ENCODE data around the gene CYFIP1.

CYFIP1 gene

DNA sequence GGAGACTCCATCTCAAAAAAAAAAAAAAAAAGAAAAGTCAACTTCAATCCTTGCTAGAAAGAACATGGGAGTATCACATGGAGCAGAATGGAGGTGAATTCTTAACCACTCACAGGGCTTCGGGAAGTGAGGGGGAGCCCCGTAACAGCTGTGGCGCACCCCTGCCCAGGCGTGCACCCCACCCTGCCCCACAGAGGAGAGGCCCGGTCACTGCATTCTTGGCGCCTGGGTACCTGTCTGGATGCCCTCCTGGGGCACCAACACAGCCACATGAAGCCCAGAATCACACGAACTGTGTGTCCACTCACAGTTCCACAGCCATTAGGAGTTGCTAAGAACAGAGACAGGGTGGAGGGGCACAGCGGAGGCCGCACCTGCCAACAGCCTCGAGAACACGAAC, 89.9 kb downstream of the CYFIP1 start:
- DNase-seq (ENCODE audit: low read depth in 2 of 2) = no peak

DNA sequence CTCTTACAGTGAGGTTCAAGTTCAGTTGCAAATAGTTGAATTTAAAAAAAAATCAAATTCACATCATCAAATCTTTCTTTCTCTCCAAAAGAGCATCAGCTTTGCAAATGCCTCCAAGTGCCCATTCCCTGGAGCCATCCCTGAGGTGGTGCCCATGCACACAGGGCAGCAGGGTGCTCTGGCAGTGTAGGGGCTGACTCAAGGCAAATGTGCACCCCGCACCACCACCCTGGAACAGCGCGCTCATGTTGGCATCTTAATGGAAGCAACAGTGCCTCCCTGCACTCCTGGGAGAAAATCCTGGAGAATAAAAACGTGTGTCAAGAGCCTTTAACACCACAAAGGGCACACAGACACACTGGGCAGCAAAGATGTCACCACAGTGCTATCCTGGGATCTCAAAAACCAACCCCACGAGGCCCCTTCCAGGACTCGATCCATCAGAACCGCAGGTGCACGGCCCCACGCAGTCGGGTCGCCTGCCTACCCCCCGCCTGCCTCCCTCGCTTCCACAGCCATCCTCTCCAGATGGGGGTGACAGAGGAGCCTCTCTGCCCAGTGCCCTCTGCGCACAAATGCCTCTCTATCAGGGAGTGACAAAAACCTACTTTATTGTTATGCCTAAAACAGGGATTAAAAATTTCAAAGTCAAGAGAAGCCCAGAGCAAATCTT, 90.9 kb downstream of the CYFIP1 start:
- DNase-seq (ENCODE audit: low read depth in 2 of 2) = no peak

DNA sequence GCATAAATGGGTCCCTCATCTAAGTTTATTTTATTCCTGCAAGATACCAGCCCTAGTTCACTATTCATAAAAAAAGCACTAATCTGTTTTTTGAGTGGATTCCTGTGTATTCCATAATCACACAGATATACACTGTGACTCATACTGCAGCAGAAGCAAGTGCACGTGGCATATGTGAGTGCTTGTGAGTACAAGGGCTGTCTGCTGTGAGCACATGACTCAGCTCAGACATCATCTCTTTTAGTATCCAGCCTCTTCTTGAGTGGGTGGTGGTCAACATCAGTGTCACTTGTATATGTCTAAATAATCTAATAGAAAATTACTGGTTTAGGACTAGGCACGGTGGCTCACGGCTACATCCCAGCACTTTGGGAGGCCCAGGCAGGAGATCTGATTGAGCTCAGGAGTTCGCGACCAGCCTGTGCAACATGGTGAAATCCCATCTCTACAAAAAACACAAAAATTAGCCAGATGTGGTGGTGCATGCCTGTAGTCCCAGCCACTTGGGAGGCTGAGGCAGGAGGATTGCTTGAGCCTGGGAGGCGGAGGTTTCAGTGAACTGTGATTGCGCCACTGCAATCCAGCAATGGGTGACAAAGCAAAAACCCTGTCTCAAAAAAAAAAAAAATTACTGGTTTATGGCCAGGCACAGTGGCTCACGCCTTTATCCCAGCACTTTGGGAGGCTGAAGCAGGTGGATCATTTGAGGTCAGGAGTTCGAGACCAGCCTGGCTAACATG, 91.9 kb downstream of the CYFIP1 start:
- DNase-seq (ENCODE audit: low read depth in 2 of 2) = no peak

DNA sequence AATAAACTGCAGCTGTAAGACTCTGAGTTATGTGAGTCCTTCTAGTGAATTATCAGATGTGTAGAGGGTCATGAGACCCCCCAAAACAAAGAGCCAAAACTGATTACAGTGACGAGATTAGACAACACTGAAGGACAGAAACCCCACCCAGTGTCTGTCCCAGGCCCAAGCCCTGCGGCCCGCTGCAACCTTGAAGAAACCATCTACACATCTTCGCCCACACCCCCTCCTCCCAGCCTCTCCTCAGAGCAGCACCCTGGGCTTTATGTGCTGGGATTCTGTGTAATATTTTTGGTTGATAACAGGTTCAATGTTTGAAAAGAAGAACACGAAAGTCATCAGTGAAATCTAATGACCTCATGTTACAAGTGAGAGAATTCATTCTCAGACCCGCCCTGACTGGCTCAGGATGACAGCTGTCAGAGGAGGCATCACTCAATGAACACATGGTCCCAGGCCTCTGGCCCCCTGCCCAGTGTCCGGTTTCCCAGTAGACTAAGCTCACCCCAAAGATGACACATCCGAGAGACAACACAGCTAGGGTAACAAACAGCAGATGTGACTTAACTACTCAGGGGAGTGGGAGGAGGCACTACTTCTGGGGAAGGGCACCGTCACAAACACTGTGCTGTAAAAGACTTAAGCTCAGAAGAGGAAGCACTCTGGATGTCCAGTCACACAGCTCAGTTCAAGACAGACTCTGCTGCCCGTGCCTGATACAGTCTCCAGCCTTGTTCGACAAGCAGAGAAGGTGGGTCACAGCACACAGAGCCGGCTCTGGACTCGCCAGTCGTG, 92.8 kb downstream of the CYFIP1 start:
- DNase-seq (ENCODE audit: low read depth in 2 of 2) = no peak

DNA sequence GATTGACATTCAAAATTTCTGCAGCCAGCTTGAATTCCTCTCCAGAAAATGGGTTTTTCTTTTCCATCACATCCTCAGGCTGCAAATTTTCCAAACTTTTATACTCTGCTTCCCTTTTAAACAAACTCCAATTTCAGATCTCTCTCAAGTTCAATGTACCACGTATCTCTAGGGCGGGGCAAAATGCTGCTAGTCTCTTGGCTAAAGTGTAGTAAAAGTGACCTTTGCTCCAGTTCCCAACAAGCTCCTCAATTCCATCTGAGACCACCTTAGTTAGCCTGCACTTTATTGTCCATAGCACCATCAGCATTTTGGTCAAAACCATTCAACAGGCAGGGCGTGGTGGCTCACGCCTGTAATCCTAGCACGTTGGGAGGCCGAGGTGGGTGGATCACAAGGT, 95.0 kb downstream of the CYFIP1 start:
- no peak for DNase-seq (ENCODE audit: low read depth in 2 of 2)

DNA sequence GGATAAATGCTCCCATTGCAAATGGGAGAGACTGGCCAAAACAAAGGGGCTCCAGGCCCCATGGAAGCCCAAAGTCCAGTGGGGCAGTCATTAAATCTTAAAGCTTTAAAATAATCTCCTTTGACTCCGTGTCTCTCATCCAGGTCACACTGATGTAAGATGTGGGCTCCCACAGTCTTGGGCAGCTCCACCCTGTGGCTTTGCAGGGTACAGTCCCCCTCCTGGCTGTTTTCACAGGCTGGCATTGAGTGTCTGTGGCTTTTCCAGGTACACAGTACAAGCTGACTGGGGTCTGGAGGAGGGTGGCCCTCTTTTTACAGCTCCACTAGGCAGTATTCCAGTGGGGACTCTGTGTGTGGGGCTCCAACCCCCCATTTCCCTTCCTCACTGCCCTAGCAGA, 95.8 kb downstream of the CYFIP1 start:
- no peak for DNase-seq (ENCODE audit: low read depth in 2 of 2)

DNA sequence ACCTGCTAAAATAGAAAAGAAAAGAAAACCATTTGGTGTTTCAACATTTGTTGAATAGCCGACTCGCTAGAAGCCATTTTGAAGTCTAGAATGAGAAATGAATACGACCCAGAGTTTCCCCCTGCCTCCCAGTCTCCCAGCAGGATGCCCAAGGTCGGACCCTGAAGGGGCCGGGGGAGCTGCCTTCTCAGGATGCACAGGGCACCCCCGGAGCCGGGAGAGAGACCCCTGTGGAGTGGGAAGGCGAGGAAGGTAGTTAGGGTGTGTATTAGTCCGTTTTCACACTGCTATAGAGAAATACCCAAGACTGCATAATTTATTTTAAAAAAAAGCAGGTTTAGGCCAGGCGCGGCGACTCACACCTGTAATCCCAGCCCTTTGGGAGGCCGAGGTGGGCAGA, 97.0 kb downstream of the CYFIP1 start:
- no peak for DNase-seq (ENCODE audit: low read depth in 2 of 2)

DNA sequence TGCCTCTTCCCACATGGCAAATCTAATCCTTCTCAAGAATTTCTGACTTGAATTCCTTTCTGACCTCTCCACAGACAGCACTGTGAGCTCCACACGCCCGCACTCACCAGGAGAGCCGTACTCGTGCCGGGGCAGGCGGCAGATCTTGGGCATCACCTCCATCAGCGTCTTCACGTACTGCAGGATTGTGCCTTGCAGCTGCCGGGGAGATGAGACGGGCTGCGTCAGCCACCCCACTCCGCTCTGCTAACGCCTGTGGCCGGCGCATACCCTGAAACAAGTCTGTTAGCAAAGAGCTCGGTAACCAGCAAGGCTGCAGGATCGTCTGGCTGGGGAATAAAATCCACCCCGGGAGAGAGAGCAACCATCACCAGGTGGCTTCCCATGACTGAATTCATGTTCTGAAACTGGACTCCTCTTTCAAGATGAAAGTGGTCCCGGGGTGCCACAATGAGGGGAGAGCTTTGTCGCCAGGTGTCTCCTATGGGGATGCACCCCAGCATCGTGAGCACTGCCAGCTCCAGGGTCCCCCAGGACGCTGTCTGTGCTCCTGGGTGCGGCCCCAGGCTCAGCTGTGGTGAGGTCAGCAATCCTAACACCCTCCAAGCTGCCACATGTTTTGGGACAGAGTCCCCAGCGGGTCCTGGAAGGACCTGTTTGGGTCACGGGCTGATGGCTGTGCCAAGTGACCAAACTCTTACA, 98.3 kb downstream of the CYFIP1 start:
- DNase-seq (ENCODE audit: low read depth in 2 of 2) = no peak

DNA sequence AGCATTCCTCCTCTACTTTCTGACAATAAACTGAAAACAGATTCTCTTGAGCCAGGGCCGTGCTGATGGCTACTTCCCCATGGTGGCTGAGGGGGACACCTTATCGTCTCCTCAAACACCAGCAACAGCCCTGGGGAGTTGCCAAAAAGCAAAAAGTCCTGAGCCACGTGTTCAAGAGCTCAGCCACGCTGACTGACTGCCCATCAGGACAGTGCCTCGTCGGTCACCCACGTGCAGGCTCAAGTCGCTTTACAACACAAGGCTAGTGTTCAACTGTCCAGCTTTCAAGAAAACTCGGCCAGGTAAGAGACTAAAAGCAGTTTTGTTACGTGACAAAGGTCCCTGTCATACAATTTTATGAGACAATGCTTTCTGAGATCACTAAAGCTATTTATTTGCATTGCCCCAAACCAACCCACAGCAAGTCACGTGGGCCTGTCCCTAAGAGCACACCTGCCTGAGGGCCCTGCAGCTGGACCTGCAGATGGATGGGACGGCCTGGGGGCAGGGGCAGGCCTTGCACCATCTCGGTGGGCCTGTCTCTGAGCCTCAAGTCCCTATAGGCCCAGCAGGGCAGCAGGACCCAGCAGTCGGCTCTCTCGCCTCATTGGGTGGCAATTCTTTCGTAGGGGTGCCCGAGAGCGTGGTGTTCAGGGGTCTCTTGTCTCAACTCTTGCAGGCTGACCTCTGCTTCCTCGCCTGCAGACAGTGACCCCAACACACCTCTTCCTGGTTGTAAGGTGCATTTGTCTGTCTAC, 99.0 kb downstream of the CYFIP1 start:
- no peak for DNase-seq (ENCODE audit: low read depth in 2 of 2)

DNA sequence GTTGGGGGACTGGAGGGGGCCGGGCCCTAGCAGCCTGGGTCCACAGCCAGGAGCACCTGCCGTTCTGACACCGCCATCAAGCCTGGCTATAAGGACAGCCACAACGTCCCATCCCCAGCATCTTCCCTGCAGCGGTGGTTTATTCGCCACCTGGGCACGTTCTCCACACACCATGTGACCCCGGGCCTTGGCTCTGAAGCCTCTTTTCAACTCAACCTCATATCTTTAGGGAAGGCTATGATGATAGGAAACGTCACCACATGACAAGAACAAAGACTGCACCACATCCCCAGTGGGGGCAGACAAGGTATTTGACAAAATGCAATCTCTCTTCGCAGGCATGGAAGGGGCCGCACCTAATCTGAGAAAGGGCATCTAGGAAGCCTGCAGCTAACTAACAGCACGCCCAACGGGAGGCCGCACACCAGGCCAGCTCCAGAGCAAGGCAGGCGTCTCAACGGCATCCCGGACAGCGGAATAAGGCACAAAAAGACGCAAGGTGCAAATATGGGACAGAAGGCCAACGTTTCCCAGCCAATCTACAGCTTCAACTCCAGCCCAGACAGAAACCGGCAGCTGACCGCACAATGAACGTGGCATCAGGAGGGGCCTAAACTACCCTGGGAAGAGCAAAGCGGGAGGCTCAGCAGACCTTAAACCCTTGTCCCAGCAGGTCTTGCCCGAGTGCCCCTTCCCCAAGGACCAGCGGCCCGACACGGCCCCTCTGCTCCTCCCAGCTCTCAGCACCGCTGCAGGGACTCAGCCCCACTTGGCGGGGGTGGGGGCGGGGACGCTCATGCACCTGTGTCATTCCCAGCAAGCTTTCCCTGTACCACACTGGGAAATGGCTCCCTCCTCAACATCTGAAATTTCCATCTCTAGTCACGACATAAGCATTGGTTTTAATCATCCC, 99.8 kb downstream of the CYFIP1 start:
- DNase-seq (ENCODE audit: low read depth in 2 of 2) = no peak

DNA sequence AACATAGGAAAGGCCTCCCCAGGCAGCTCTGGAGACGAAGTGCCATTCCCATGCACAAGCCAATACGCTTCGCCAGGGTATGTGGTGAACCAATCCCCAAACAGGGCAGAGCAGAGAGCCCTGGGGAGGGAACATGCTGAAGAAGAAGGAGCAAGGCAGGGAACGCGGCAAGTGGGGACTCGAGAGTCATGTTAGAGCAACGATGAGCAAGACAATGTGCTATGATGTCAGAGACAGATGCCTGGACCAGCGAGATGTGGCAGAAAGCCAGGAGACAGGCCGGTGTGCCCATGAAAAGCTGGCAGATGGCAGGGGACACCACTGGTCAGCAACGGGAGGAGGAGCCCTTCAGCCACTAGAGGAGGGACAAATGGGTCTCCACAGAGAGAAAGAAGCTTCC, 102.1 kb downstream of the CYFIP1 start:
- no peak for DNase-seq (ENCODE audit: low read depth in 2 of 2)

DNA sequence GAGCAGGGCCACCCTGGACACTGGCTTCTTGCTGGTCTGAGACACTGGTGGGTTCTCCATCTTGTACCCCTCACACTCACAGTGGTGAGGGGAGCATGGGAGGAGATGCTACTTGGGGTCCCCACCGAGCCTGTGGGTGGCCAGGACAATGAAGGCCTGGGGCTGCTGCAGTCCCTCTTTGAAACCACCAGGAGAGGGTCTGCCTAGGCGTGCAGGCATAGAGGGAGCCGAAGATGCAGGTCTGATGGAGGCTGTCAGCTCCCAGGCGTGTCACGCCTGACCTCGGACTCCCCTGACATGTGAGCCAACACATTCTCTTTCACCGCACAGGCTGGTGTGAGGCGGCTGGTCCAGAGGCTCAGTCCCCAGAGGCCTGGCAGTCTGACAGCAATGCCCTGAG, 102.6 kb downstream of the CYFIP1 start:
- DNase-seq (ENCODE audit: low read depth in 2 of 2) = no peak

DNA sequence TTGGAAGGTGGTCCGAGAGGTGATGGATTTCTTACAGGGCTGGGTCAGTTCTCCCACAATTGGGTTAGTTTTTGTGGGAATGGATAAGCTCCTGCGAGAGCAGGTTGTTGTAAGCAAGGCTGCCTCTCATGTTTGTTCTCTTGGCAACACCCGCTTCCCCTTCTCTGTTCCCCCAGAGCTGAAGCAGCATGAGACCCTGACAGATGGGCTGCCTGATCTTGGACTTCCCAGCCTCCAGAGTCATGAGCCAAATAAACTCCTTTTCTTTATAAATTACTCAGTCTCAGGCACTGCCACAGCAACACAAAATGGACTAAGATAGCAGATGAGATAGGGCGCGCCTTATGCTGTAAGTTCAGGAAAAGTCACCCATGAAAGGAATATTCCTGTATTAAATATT, 103.1 kb downstream of the CYFIP1 start:
- no peak for DNase-seq (ENCODE audit: low read depth in 2 of 2)

DNA sequence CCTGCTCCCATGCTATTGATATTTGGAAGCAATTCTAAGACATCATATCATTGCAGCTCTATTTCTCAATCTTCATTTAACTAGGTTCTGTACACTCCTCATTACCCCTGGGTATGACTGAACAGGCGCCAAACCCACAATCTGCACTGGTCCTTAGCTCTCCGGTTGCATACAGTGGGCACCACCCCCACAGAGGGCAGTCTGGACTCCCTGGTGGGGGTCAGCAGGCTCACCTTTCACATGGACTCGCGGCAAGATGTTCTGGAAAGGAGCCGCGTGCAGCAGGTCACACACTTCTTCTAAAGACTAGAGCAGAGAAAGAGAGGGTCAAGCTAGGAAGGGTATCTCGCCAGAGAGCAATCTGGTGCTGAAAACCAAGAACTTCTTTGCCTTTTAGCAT, 105.2 kb downstream of the CYFIP1 start:
- DNase-seq (ENCODE audit: low read depth in 2 of 2) = no peak

DNA sequence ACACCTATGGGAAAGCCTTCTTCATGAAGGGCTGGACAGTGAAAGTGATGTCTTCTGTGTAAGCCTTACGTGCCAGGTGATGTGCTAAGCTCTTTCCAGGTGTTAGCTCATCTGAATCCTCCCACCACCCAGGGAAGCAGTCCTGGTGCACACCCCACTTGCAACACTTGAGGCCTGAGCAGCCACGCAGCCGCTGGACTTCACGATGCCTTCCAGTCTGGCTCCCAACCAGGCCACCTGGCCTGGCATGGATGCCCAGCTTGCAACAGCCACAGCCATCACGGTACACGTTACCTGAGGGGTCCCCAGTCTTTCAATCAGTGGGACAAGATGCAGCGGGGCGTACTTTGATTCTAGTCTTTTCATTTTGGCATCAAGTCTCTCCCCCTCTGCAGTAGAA, 105.9 kb downstream of the CYFIP1 start:
- DNase-seq (ENCODE audit: low read depth in 2 of 2) = no peak

DNA sequence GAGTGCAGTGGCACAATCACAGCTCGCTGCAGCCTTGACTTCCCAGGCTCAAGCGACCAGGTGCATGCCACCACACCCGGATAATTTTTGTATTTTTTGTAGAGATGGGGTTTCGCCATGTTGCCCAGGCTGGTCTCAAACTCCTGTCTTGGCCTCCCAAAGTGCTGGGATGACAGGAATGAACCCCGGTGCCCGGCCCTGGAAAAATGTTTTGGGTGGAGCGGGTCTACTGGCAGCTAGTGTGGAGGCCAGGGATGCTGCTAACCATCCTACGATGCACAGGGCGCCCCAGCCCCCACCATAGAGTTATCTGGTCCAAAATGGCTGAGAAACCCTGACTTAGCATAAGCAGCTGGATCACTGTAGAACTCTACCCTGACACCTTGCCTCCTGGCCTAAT, 106.3 kb downstream of the CYFIP1 start:
- no peak for DNase-seq (ENCODE audit: low read depth in 2 of 2)

DNA sequence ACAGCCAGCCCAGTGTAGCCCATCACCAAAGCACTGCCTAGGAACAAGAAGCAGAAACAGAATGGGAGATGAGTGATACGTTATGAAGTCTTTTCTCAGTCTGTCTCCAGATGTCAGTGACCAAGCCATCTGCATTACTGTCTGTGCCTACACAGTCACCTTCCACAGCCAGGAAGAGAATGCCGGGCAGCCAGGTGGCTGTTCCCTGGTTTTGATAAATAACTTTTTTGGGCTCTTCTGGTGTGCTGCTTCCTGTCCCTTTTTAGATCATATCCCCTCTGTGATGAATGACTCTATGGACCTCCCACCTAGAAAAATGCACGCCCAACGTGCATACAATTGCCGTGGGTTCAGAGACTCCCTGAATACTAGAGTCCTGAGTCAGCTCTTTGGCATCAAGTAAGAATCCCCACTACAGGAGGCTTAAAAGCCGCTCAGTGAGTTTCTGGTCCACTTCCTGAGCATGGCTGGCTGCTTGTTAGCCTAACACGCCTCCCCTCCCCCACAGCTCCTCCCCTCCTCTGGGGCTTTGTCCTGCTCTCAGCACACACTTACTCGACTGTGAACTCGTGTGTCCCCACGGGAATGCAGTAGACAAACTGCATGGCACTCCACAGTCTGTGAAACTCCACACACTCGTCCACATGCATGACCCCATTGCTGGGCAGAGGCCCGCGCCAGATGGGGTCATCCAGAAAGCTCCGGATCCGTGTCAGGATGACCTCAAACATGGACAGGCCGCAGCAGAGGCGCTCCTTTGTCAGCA, 107.0 kb downstream of the CYFIP1 start:
- no peak for DNase-seq (ENCODE audit: low read depth in 2 of 2)

DNA sequence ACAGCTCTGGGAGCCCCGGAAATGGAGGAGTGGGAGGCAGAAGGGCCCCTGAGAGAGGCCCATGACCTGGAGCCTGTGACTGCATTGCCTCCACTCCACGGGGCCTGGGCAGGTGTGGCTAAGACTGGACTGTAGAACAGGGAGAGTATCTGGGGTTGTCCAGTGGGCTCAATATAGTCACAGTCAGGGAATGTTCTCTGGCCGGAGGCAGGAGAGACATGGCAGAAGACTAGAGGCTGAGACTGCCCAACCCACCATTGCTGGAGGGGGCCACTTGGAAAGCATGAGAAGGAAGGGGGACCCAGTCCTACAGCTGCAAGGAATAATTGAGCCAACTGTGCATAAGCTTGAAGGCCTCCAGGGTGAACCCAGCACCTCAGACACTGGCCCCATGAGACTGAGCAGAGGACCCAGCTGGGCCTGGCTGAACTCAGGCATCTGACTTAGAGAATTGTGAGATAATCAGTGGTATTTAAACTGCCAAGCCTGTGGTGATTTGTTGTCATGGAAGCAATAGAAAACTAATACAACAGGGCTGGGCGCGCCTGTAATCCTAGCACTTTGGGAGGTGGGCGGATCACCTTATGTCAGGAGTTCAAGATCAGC, 108.6 kb downstream of the CYFIP1 start:
- DNase-seq (ENCODE audit: low read depth in 2 of 2) = no peak

DNA sequence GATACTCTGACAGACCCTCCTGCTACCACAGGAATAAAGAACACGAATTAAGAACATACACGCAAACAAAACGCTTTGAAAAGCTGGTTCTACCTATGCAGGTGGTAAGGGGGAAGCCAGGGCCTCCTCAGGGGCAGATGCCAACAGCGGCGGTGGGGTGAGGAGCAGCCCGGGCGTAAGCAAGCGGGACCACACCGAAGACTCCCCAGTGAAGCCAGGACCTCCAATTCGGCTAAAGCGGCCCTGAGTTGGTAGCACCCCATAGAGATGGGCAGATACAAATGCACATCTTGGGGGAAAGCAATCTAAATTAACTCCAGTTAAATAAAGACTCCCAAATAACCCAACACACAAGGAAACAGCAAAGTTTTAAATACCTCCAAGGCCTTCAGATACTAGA, 109.3 kb downstream of the CYFIP1 start:
- DNase-seq (ENCODE audit: low read depth in 2 of 2) = no peak

All from stimulated activated CD8-positive, alpha-beta memory T cell treated with anti-CD3 and anti-CD28 coated beads, Interleukin-7, amount 100 ng/mL, for 4 hours (primary cell).